ENCODE results near the gene MDGA2.

GRCh38 chr14:47678157-47678556 is 2.8 kb upstream of the MDGA2 start:
- TF ChIP-seq CTCF (conservative IDR thresholded peaks at IDR 0.05 in 1 of 2, IDR thresholded peaks at IDR 0.05 in 1 of 2; ENCODE audit: low read depth in 1 of 2, low read length in 2 of 2) (no peak), EZH2 (IDR thresholded peaks at IDR 0.05; ENCODE audit: low read length, missing control alignments) (no peak)
